ENCODE results near the gene ANKRD12. TPM values are rescaled to one million over a fixed set of nuclear protein-coding genes. Genes with fewer than 3 reads are reported as not detected.

The ANKRD12 gene
- total RNA-seq, 1 experiment from 2014 or later = 43.4 TPM

- Mint-ChIP-seq H3K4me3 (no peak overlapping the region), H3K4me1 (no peaks in the 10 kb centered on the region), H3K36me3 (peaks cover 28% of the 10 kb centered on the region), H3K9me3 (peaks cover 6% of the 10 kb centered on the region), H3K27ac (no peak overlapping the region), H3K27me3 (ENCODE audit: low read depth) (no peaks in the 10 kb centered on the region)
- ChIA-PET CTCF (no interaction called here), POLR2A (no interaction called here)
- no peak for TF ChIP-seq ELF4 (CRISPR knock-in tag; IDR thresholded peaks at IDR 0.05; ENCODE audit: low read depth)
- no peak for TF ChIP-seq ZNF671 (CRISPR knock-in tag; IDR thresholded peaks at IDR 0.05)
- TF ChIP-seq ZNF425 (CRISPR knock-in tag; conservative IDR thresholded peaks at IDR 0.05) = no peak
- TF ChIP-seq AFF4 (CRISPR knock-in tag; IDR thresholded peaks at IDR 0.05; ENCODE audit: borderline replicate concordance) = no peak
- TF ChIP-seq TP53 (CRISPR knock-in tag; IDR thresholded peaks at IDR 0.05) = no peak
- TF ChIP-seq E2F1 (CRISPR knock-in tag; IDR thresholded peaks at IDR 0.05) = no peak
- no peak for TF ChIP-seq STAT6 (CRISPR knock-in tag; conservative IDR thresholded peaks at IDR 0.05; ENCODE audit: low read depth)
- TF ChIP-seq JAZF1 (CRISPR knock-in tag; IDR thresholded peaks at IDR 0.05) = no peak
- TF ChIP-seq ZNF416 (CRISPR knock-in tag; IDR thresholded peaks at IDR 0.05) = no peak
- no peak for TF ChIP-seq ERG (CRISPR knock-in tag; IDR thresholded peaks at IDR 0.05)
- TF ChIP-seq ZNF219 (CRISPR knock-in tag; IDR thresholded peaks at IDR 0.05; ENCODE audit: borderline replicate concordance) = no peak
- TF ChIP-seq NFATC4 (CRISPR knock-in tag; IDR thresholded peaks at IDR 0.05) = no peak
- TF ChIP-seq RORB (CRISPR knock-in tag; IDR thresholded peaks at IDR 0.05) = no peak
- TF ChIP-seq USF1 (CRISPR knock-in tag; IDR thresholded peaks at IDR 0.05) = no peak
- no peak for TF ChIP-seq ATF6 (CRISPR knock-in tag; IDR thresholded peaks at IDR 0.05)
- no peak for TF ChIP-seq USF2 (CRISPR knock-in tag; IDR thresholded peaks at IDR 0.05)
- TF ChIP-seq ATF1 (CRISPR knock-in tag; IDR thresholded peaks at IDR 0.05) = no peak
- TF ChIP-seq ATF3 (CRISPR knock-in tag; conservative IDR thresholded peaks at IDR 0.05) = no peak
- no peak for ATAC-seq
- DNase-seq (ENCODE audit: low spot score) = no peak
Measured at GRCh38 chr18:9226463-9226862, 89.9 kb downstream of the ANKRD12 start.
